Breast epithelium (tissue), 3 donors: ENCODE results near the gene PTPN11.

Source experiments
- CTCF ChIP-seq, 3 donors: fragments of 450-650 bp; IDR thresholded peaks; one replicate each; pipeline ENCODE4 v1.5.1; 2016 to 2017; ENCODE audit warnings: antibody characterized with exemption in 3 of 3, mild to moderate bottlenecking in 3 of 3, moderate library complexity in 3 of 3
- POLR2A ChIP-seq: fragments of 450-650 bp; IDR thresholded peaks from one replicate; pipeline ENCODE4 v1.6.1; 2016; ENCODE audit warnings: antibody characterized with exemption, mild to moderate bottlenecking, moderate library complexity
- POLR2AphosphoS5 ChIP-seq, 3 donors: sonication (generic); formaldehyde crosslinking; IDR thresholded peaks; one replicate each; pipeline ENCODE4 v1.6.1; 2017; ENCODE audit warnings: antibody characterized with exemption in 3 of 3

- TF ChIP-seq POLR2AphosphoS5 (IDR thresholded peaks at IDR 0.05) (no peak), POLR2A (no peak), CTCF (IDR thresholded peaks at IDR 0.05) (no peak)
These were observed 62.2 kb downstream of the PTPN11 start for GRCh38 chr12:112480931-112481330.
